IMR-90 (cell line): ENCODE measurements around the gene CD28.

ENCODE experiments used
- BHLHE40 ChIP-seq: fragments of 150-350 bp; IDR thresholded peaks from 2 replicates; pipeline ENCODE4 v1.6.1; 2016; ENCODE audit warnings: mild to moderate bottlenecking, low read depth, low read length
- CEBPB ChIP-seq: IDR thresholded peaks from 2 replicates; pipeline ENCODE4 v1.6.1; 2012; ENCODE audit warnings: low read depth, low read length, improper control_type of control experiment
- CHD1 ChIP-seq: IDR thresholded peaks from 2 replicates; pipeline ENCODE4 v1.6.1; 2012; ENCODE audit warnings: low read depth, low read length, improper control_type of control experiment
- ELK1 ChIP-seq: fragments of 150-350 bp; IDR thresholded peaks from 2 replicates; pipeline ENCODE4 v1.6.1; 2016; ENCODE audit warnings: low read depth, mild to moderate bottlenecking, low read length, moderate library complexity, borderline replicate concordance
- FOS ChIP-seq: fragments of 150-350 bp; IDR thresholded peaks from 2 replicates; pipeline ENCODE4 v1.6.1; 2016; ENCODE audit warnings: low read depth, low read length
- MAFK ChIP-seq: IDR thresholded peaks from 2 replicates; pipeline ENCODE4 v1.6.1; 2012; ENCODE audit warnings: low read depth, low read length, improper control_type of control experiment
- MAZ ChIP-seq: IDR thresholded peaks from 2 replicates; pipeline ENCODE4 v1.6.1; 2012; ENCODE audit warnings: low read depth, mild to moderate bottlenecking, low read length, improper control_type of control experiment, moderate library complexity, borderline replicate concordance
- MXI1 ChIP-seq: IDR thresholded peaks from 2 replicates; pipeline ENCODE4 v1.6.1; 2012; ENCODE audit warnings: low read depth, mild to moderate bottlenecking, low read length, moderate library complexity, borderline replicate concordance
- POLR2A ChIP-seq: IDR thresholded peaks from 2 replicates; pipeline ENCODE4 v1.6.1; 2012; ENCODE audit warnings: mild to moderate bottlenecking, low read depth, low read length
- RAD21 ChIP-seq: IDR thresholded peaks from 2 replicates; pipeline ENCODE4 v1.6.1; 2012; ENCODE audit warnings: low read length, improper control_type of control experiment
- RFX5 ChIP-seq: IDR thresholded peaks from 2 replicates; pipeline ENCODE4 v1.8.0; 2012; ENCODE audit warnings: low read depth, mild to moderate bottlenecking, low read length, moderate library complexity
- SMC3 ChIP-seq: fragments of 150-350 bp; IDR thresholded peaks from 2 replicates; pipeline ENCODE4 v1.6.1; 2016; ENCODE audit warnings: low read depth, mild to moderate bottlenecking, antibody characterized with exemption, low read length, moderate library complexity
- TF ChIP-seq, protein P1 (sequence below): conservative IDR thresholded peaks from 2 replicates; pipeline ENCODE4 v1.5.1; 2012; ENCODE audit warnings: mild to moderate bottlenecking, low read depth, low read length, improper control_type of control experiment
- TF ChIP-seq, protein P2 (sequence below): fragments of 150-350 bp; IDR thresholded peaks from 2 replicates; pipeline ENCODE4 v1.6.1; 2017; ENCODE audit warnings: mild to moderate bottlenecking, antibody characterized with exemption, low read length, low read depth

DNA sequence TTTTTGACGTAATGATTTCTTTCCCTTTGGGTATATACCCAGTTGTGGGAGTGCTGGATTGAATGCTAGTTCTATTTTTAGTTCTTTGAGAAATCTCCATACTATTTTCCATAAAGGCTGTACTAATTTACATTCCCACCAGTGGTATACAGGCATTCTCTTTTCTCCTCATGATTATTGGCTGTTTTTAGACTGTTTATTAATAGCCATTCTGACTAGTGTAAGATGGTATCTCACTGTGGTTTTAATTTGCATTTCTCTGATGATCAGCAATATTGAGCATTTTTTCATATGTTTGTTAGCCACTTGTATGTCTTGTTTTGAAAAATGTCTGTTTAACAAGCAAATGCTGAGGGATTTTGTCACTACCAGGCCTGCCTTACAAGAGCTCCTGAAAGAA lies 9.2 kb upstream of the CD28 start:
- TF ChIP-seq, protein P1, sequence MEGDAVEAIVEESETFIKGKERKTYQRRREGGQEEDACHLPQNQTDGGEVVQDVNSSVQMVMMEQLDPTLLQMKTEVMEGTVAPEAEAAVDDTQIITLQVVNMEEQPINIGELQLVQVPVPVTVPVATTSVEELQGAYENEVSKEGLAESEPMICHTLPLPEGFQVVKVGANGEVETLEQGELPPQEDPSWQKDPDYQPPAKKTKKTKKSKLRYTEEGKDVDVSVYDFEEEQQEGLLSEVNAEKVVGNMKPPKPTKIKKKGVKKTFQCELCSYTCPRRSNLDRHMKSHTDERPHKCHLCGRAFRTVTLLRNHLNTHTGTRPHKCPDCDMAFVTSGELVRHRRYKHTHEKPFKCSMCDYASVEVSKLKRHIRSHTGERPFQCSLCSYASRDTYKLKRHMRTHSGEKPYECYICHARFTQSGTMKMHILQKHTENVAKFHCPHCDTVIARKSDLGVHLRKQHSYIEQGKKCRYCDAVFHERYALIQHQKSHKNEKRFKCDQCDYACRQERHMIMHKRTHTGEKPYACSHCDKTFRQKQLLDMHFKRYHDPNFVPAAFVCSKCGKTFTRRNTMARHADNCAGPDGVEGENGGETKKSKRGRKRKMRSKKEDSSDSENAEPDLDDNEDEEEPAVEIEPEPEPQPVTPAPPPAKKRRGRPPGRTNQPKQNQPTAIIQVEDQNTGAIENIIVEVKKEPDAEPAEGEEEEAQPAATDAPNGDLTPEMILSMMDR: no peak
- TF ChIP-seq RAD21 (no peak), BHLHE40 (no peak), MXI1 (no peak), POLR2A (no peak), MAZ (no peak), MAFK (no peak), FOS (no peak), CEBPB (no peak), RFX5 (no peak), SMC3 (no peak), CHD1 (no peak), ELK1 (no peak)
- TF ChIP-seq, protein P2, sequence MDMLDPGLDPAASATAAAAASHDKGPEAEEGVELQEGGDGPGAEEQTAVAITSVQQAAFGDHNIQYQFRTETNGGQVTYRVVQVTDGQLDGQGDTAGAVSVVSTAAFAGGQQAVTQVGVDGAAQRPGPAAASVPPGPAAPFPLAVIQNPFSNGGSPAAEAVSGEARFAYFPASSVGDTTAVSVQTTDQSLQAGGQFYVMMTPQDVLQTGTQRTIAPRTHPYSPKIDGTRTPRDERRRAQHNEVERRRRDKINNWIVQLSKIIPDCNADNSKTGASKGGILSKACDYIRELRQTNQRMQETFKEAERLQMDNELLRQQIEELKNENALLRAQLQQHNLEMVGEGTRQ: no peak
